Measurements from ENCODE around the gene MAPK8IP2.

- no peak for TF ChIP-seq CTCF (IDR thresholded peaks at IDR 0.05; ENCODE audit: insufficient read depth, low read length, poor library complexity, severe bottlenecking)
- TF ChIP-seq EZH2phosphoT487 (conservative IDR thresholded peaks at IDR 0.05; ENCODE audit: low read length) = no peak
Measured at GRCh38 chr22:50583294-50583861, 17.2 kb upstream of the MAPK8IP2 start.
